ENCODE results near the gene DENND5B. TPM values are rescaled to one million over a fixed set of nuclear protein-coding genes. Genes with fewer than 3 reads are reported as not detected.

DENND5B gene
- total RNA-seq, 1 experiment from 2014 or later: 13.8 TPM

DNA sequence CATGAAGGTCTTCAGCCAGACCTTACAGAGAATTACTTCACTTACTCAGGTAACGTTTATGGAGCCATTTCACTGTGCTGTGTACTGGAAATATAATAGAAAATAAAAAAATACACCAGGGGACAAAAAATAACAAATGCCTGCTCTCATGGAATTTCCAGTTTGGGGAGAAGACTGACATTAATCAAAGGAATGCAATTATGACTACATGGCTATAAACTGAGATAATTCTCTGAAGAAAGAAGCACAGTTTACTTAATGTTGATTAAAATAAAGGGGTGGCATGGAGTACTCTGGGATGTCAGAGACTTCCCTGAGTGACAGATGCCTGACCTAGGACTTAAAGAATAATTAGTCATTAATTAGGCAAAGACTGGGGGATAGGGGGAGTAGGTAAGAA is 59.0 kb downstream of the DENND5B start:
- ChIA-PET CTCF (no interaction called here), POLR2A (no interaction called here)
- ATAC-seq: no peak
- H3K4me1 Mint-ChIP-seq: peaks cover 52% of the 10 kb centered on the region
- TF ChIP-seq, protein P1, sequence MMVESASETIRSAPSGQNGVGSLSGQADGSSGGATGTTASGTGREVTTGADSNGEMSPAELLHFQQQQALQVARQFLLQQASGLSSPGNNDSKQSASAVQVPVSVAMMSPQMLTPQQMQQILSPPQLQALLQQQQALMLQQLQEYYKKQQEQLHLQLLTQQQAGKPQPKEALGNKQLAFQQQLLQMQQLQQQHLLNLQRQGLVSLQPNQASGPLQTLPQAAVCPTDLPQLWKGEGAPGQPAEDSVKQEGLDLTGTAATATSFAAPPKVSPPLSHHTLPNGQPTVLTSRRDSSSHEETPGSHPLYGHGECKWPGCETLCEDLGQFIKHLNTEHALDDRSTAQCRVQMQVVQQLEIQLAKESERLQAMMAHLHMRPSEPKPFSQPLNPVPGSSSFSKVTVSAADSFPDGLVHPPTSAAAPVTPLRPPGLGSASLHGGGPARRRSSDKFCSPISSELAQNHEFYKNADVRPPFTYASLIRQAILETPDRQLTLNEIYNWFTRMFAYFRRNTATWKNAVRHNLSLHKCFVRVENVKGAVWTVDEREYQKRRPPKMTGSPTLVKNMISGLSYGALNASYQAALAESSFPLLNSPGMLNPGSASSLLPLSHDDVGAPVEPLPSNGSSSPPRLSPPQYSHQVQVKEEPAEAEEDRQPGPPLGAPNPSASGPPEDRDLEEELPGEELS (CRISPR knock-in tag; IDR thresholded peaks at IDR 0.05): no peak
- TF ChIP-seq, protein P2, sequence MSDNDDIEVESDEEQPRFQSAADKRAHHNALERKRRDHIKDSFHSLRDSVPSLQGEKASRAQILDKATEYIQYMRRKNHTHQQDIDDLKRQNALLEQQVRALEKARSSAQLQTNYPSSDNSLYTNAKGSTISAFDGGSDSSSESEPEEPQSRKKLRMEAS (CRISPR knock-in tag; IDR thresholded peaks at IDR 0.05): no peak
- TF ChIP-seq, protein P3, sequence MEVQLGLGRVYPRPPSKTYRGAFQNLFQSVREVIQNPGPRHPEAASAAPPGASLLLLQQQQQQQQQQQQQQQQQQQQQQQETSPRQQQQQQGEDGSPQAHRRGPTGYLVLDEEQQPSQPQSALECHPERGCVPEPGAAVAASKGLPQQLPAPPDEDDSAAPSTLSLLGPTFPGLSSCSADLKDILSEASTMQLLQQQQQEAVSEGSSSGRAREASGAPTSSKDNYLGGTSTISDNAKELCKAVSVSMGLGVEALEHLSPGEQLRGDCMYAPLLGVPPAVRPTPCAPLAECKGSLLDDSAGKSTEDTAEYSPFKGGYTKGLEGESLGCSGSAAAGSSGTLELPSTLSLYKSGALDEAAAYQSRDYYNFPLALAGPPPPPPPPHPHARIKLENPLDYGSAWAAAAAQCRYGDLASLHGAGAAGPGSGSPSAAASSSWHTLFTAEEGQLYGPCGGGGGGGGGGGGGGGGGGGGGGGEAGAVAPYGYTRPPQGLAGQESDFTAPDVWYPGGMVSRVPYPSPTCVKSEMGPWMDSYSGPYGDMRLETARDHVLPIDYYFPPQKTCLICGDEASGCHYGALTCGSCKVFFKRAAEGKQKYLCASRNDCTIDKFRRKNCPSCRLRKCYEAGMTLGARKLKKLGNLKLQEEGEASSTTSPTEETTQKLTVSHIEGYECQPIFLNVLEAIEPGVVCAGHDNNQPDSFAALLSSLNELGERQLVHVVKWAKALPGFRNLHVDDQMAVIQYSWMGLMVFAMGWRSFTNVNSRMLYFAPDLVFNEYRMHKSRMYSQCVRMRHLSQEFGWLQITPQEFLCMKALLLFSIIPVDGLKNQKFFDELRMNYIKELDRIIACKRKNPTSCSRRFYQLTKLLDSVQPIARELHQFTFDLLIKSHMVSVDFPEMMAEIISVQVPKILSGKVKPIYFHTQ (CRISPR knock-in tag; IDR thresholded peaks at IDR 0.05): no peak
- TF ChIP-seq, protein P4, sequence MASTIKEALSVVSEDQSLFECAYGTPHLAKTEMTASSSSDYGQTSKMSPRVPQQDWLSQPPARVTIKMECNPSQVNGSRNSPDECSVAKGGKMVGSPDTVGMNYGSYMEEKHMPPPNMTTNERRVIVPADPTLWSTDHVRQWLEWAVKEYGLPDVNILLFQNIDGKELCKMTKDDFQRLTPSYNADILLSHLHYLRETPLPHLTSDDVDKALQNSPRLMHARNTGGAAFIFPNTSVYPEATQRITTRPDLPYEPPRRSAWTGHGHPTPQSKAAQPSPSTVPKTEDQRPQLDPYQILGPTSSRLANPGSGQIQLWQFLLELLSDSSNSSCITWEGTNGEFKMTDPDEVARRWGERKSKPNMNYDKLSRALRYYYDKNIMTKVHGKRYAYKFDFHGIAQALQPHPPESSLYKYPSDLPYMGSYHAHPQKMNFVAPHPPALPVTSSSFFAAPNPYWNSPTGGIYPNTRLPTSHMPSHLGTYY (CRISPR knock-in tag; IDR thresholded peaks at IDR 0.05): no peak
- TF ChIP-seq OVOL2 (CRISPR knock-in tag; IDR thresholded peaks at IDR 0.05; ENCODE audit: borderline replicate concordance) (no peak), ZNF232 (CRISPR knock-in tag; IDR thresholded peaks at IDR 0.05) (no peak)
- TF ChIP-seq, protein P5, sequence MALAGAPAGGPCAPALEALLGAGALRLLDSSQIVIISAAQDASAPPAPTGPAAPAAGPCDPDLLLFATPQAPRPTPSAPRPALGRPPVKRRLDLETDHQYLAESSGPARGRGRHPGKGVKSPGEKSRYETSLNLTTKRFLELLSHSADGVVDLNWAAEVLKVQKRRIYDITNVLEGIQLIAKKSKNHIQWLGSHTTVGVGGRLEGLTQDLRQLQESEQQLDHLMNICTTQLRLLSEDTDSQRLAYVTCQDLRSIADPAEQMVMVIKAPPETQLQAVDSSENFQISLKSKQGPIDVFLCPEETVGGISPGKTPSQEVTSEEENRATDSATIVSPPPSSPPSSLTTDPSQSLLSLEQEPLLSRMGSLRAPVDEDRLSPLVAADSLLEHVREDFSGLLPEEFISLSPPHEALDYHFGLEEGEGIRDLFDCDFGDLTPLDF (CRISPR knock-in tag; IDR thresholded peaks at IDR 0.05): no peak
- TF ChIP-seq, protein P6, sequence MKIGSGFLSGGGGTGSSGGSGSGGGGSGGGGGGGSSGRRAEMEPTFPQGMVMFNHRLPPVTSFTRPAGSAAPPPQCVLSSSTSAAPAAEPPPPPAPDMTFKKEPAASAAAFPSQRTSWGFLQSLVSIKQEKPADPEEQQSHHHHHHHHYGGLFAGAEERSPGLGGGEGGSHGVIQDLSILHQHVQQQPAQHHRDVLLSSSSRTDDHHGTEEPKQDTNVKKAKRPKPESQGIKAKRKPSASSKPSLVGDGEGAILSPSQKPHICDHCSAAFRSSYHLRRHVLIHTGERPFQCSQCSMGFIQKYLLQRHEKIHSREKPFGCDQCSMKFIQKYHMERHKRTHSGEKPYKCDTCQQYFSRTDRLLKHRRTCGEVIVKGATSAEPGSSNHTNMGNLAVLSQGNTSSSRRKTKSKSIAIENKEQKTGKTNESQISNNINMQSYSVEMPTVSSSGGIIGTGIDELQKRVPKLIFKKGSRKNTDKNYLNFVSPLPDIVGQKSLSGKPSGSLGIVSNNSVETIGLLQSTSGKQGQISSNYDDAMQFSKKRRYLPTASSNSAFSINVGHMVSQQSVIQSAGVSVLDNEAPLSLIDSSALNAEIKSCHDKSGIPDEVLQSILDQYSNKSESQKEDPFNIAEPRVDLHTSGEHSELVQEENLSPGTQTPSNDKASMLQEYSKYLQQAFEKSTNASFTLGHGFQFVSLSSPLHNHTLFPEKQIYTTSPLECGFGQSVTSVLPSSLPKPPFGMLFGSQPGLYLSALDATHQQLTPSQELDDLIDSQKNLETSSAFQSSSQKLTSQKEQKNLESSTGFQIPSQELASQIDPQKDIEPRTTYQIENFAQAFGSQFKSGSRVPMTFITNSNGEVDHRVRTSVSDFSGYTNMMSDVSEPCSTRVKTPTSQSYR (CRISPR knock-in tag; IDR thresholded peaks at IDR 0.05): no peak
- TF ChIP-seq, protein P7, sequence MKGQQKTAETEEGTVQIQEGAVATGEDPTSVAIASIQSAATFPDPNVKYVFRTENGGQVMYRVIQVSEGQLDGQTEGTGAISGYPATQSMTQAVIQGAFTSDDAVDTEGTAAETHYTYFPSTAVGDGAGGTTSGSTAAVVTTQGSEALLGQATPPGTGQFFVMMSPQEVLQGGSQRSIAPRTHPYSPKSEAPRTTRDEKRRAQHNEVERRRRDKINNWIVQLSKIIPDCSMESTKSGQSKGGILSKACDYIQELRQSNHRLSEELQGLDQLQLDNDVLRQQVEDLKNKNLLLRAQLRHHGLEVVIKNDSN (CRISPR knock-in tag; IDR thresholded peaks at IDR 0.05): no peak
- TF ChIP-seq, protein P8, sequence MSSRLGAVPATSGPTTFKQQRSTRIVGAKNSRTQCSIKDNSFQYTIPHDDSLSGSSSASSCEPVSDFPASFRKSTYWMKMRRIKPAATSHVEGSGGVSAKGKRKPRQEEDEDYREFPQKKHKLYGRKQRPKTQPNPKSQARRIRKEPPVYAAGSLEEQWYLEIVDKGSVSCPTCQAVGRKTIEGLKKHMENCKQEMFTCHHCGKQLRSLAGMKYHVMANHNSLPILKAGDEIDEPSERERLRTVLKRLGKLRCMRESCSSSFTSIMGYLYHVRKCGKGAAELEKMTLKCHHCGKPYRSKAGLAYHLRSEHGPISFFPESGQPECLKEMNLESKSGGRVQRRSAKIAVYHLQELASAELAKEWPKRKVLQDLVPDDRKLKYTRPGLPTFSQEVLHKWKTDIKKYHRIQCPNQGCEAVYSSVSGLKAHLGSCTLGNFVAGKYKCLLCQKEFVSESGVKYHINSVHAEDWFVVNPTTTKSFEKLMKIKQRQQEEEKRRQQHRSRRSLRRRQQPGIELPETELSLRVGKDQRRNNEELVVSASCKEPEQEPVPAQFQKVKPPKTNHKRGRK (CRISPR knock-in tag; IDR thresholded peaks at IDR 0.05; ENCODE audit: borderline replicate concordance): no peak
- TF ChIP-seq, protein P9, sequence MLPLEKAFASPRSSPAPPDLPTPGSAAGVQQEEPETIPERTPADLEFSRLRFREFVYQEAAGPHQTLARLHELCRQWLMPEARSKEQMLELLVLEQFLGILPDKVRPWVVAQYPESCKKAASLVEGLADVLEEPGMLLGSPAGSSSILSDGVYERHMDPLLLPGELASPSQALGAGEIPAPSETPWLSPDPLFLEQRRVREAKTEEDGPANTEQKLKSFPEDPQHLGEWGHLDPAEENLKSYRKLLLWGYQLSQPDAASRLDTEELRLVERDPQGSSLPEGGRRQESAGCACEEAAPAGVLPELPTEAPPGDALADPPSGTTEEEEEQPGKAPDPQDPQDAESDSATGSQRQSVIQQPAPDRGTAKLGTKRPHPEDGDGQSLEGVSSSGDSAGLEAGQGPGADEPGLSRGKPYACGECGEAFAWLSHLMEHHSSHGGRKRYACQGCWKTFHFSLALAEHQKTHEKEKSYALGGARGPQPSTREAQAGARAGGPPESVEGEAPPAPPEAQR (CRISPR knock-in tag; IDR thresholded peaks at IDR 0.05): no peak
- H3K4me3 Mint-ChIP-seq: no peak overlapping the region
- peak overlapping the region; percentile 10; the same call in 1 of the 2 replicates for H3K27ac Mint-ChIP-seq
- no peaks in the 10 kb centered on the region for H3K9me3 Mint-ChIP-seq
- no peak for DNase-seq (ENCODE audit: low spot score)
- no peaks in the 10 kb centered on the region for H3K36me3 Mint-ChIP-seq
- H3K27me3 Mint-ChIP-seq (ENCODE audit: low read depth): no peaks in the 10 kb centered on the region
